ENCODE measurements around the gene ABHD17C. TPM values are rescaled to one million over a fixed set of nuclear protein-coding genes. Genes with fewer than 3 reads are reported as not detected.
A peak's percentile ranks its signal among the peaks of the same experiment; 100 is the strongest.

Gene ABHD17C
- total RNA-seq, 1 donor, result 11.6 TPM

DNA sequence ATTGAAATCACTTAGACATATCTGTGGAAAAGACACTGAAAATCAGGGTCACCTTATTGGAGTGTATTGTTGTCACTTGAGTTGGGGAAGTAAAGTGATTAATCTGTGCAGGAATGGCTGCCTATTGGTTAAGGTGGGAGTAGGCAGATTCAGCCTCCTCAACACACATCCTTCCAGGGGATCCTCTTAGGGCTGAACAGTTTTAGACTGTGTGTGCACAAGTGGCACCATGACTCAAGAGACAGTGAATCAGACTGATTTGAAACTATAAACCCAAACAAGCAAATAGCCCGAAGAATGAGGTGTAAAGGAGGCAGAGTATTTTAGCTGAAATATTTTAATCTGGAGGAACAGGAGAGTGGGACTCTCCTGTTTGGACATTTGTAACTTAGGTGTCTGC lies 4.9 kb downstream of the ABHD17C start:
- Histone ChIP-seq H3K27ac (ENCODE audit: low read depth, low read length) (no peak overlapping the region), H3K27me3 (ENCODE audit: insufficient read depth, low read length) (no peaks in the 10 kb centered on the region), H3K9me3 (ENCODE audit: low read depth, low read length) (no peaks in the 10 kb centered on the region), H3K4me2 (ENCODE audit: insufficient read depth, low read length) (no peak overlapping the region), H3K4me1 (ENCODE audit: insufficient read depth, low read length) (peaks cover 19% of the 10 kb centered on the region), H2AFZ (ENCODE audit: low read length) (no peak overlapping the region), H4K20me1 (ENCODE audit: insufficient read depth, low read length) (peaks cover 73% of the 10 kb centered on the region), H3K79me2 (ENCODE audit: insufficient read depth, low read length) (peaks cover 91% of the 10 kb centered on the region), H3K36me3 (ENCODE audit: insufficient read depth, low read length) (peaks cover 4% of the 10 kb centered on the region), H3K4me3 (ENCODE audit: insufficient read depth, low read length) (no peak overlapping the region)
- no peak for TF ChIP-seq CTCF (IDR thresholded peaks at IDR 0.05; ENCODE audit: extremely low read depth, low read depth, low read length)
- DNase-seq (ENCODE audit: insufficient read length, low spot score, missing footprints), result peak; percentile 89

DNA sequence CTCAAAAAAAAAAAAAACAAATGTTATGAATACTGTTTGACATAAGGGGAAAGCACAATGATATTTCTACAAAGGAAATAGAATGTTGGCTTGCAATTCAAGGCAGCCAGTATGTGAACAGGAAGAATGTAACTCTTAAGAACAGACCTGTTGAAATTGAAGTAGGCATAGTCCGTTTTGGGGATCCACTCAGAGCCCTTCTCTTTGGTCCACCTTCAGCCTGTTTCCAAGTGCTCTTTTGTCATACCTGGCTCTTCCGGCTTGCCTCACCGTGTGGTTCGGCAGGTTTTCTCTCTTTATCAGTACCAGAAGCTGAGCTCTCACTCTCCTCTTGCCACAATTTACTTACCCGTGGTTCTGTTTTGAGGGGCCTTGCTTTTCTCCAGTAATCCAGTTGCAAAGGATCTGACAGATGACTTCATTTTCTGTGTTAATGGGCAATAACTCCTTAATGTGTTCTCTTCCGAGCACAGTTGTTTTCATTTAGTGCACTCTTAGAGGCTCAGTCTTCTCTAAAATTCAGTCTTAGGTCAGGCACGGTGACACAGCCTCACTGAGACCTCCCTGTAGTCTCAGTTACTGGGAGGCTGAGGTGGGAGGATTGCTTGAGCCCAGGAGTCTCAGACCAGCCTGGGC lies 6.7 kb downstream of the ABHD17C start:
- Histone ChIP-seq H3K4me1 (ENCODE audit: insufficient read depth, low read length) (peaks cover 13% of the 10 kb centered on the region), H3K27ac (ENCODE audit: low read depth, low read length) (no peak overlapping the region), H3K4me3 (ENCODE audit: insufficient read depth, low read length) (no peak overlapping the region), H3K4me2 (ENCODE audit: insufficient read depth, low read length) (no peak overlapping the region), H3K9me3 (ENCODE audit: low read depth, low read length) (no peaks in the 10 kb centered on the region), H3K79me2 (ENCODE audit: insufficient read depth, low read length) (peaks cover 94% of the 10 kb centered on the region), H2AFZ (ENCODE audit: low read length) (no peak overlapping the region), H4K20me1 (ENCODE audit: insufficient read depth, low read length) (peaks cover 81% of the 10 kb centered on the region), H3K36me3 (ENCODE audit: insufficient read depth, low read length) (peaks cover 4% of the 10 kb centered on the region), H3K27me3 (ENCODE audit: insufficient read depth, low read length) (no peaks in the 10 kb centered on the region)
- DNase-seq (ENCODE audit: insufficient read length, low spot score, missing footprints), result no peak
- TF ChIP-seq CTCF (IDR thresholded peaks at IDR 0.05; ENCODE audit: extremely low read depth, low read depth, low read length), result no peak

DNA sequence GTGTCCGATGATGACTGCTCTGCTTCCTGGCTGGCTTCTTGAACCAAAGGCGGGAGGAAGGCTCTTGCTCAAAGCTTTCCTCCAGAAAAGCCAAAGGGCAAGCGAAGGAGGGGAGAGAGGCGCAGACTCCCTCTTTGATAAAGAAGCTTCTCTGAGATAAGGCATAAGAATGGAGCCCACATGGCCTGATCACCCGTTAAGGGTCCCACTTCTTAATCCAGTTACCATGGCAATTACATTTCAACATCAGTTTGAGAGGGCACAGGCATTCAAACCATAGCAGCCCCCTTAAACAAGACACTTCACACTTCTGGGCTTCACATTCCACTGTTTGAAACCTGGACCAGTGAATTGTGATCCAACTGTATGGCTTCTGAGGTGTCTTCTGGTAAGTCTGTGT lies 8.0 kb downstream of the ABHD17C start:
- Histone ChIP-seq H2AFZ (ENCODE audit: low read length) (no peak overlapping the region), H3K9me3 (ENCODE audit: low read depth, low read length) (no peaks in the 10 kb centered on the region), H3K4me3 (ENCODE audit: insufficient read depth, low read length) (no peak overlapping the region), H3K27ac (ENCODE audit: low read depth, low read length) (no peak overlapping the region), H3K4me2 (ENCODE audit: insufficient read depth, low read length) (no peak overlapping the region), H3K79me2 (ENCODE audit: insufficient read depth, low read length) (peaks cover 95% of the 10 kb centered on the region), H3K27me3 (ENCODE audit: insufficient read depth, low read length) (no peaks in the 10 kb centered on the region), H3K36me3 (ENCODE audit: insufficient read depth, low read length) (peaks cover 4% of the 10 kb centered on the region), H3K4me1 (ENCODE audit: insufficient read depth, low read length) (peaks cover 8% of the 10 kb centered on the region), H4K20me1 (ENCODE audit: insufficient read depth, low read length) (peaks cover 72% of the 10 kb centered on the region)
- TF ChIP-seq CTCF (IDR thresholded peaks at IDR 0.05; ENCODE audit: extremely low read depth, low read depth, low read length), result no peak
- DNase-seq (ENCODE audit: insufficient read length, low spot score, missing footprints), result no peak

- peaks cover 93% of the 10 kb centered on the region for H3K79me2 ChIP-seq (ENCODE audit: insufficient read depth, low read length)
- H2AFZ ChIP-seq (ENCODE audit: low read length), result no peak overlapping the region
- peak; percentile 58 for DNase-seq (ENCODE audit: insufficient read length, low spot score, missing footprints)
- no peak overlapping the region for H3K4me2 ChIP-seq (ENCODE audit: insufficient read depth, low read length)
- peaks cover 4% of the 10 kb centered on the region for H3K36me3 ChIP-seq (ENCODE audit: insufficient read depth, low read length)
- H3K4me1 ChIP-seq (ENCODE audit: insufficient read depth, low read length), result no peaks in the 10 kb centered on the region
- H3K27me3 ChIP-seq (ENCODE audit: insufficient read depth, low read length), result no peaks in the 10 kb centered on the region
- H3K27ac ChIP-seq (ENCODE audit: low read depth, low read length), result no peak overlapping the region
- no peak for TF ChIP-seq CTCF (IDR thresholded peaks at IDR 0.05; ENCODE audit: extremely low read depth, low read depth, low read length)
- H4K20me1 ChIP-seq (ENCODE audit: insufficient read depth, low read length), result peaks cover 64% of the 10 kb centered on the region
- H3K9me3 ChIP-seq (ENCODE audit: low read depth, low read length), result no peaks in the 10 kb centered on the region
- H3K4me3 ChIP-seq (ENCODE audit: insufficient read depth, low read length), result no peak overlapping the region
Observed at GRCh38 chr15:80703965-80704364, 8.9 kb downstream of the ABHD17C start.

Measured in osteoblast (primary cell).